ENCODE data around the gene HELZ.
"Not testable (repeated sequence)": the region's sequence is repeated elsewhere in the genome, so short reads cannot be mapped to it uniquely, and the experiment has no call there.

The HELZ gene

GRCh38 chr17:67245073-67245693 is at the start of gene HELZ:
Gene HELZ, minus strand, starts transcription at chr17:67245196. Its CDS starts 26,392 bp downstream, at chr17:67218804.
- DNase-seq, result peak; percentile 68

GRCh38 chr17:67293251-67294203 is 48.5 kb upstream of the HELZ start:
- no peak for DNase-seq

GRCh38 chr17:67290711-67291291 is 45.8 kb upstream of the HELZ start:
- DNase-seq, result no peak

GRCh38 chr17:67290244-67290643 is 45.2 kb upstream of the HELZ start:
- no peak for DNase-seq

- no peak for DNase-seq
Measured at GRCh38 chr17:67289181-67289876, 44.3 kb upstream of the HELZ start.

GRCh38 chr17:67286826-67287225 is 41.8 kb upstream of the HELZ start:
- not testable (repeated sequence) for DNase-seq

GRCh38 chr17:67285360-67285759 is 40.4 kb upstream of the HELZ start:
- no peak for DNase-seq

GRCh38 chr17:67283731-67284516 is 38.9 kb upstream of the HELZ start:
- no peak for DNase-seq

GRCh38 chr17:67281743-67282142 is 36.7 kb upstream of the HELZ start:
- no peak for DNase-seq

GRCh38 chr17:67281053-67281452 is 36.1 kb upstream of the HELZ start:
- no peak for DNase-seq

- no peak for DNase-seq
Measured at GRCh38 chr17:67280279-67280678, 35.3 kb upstream of the HELZ start.

GRCh38 chr17:67279115-67279514 is 34.1 kb upstream of the HELZ start:
- DNase-seq, result no peak

- no peak for DNase-seq
Measured at GRCh38 chr17:67278363-67278762, 33.4 kb upstream of the HELZ start.

- DNase-seq, result no peak
Measured at GRCh38 chr17:67276075-67276474, 31.1 kb upstream of the HELZ start.

GRCh38 chr17:67274466-67274865 is 29.5 kb upstream of the HELZ start:
- DNase-seq, result no peak

GRCh38 chr17:67273900-67274299 is 28.9 kb upstream of the HELZ start:
- no peak for DNase-seq

GRCh38 chr17:67272312-67273047 is 27.5 kb upstream of the HELZ start:
- DNase-seq, result no peak

GRCh38 chr17:67271187-67271586 is 26.2 kb upstream of the HELZ start:
- DNase-seq, result not testable (repeated sequence)

- no peak for DNase-seq
Measured at GRCh38 chr17:67270416-67270815, 25.4 kb upstream of the HELZ start.

- DNase-seq, result no peak
Measured at GRCh38 chr17:67266496-67266895, 21.5 kb upstream of the HELZ start.

GRCh38 chr17:67265436-67266019 is 20.5 kb upstream of the HELZ start:
- DNase-seq, result no peak

Data from NCI-H748 treated with DMSO at 0.1 percent for 48 hours (cell line).